Jurkat, Clone E6-1 (cell line): ENCODE results near the gene CABS1.

Experiments used
- DNase-seq: peaks from one replicate; pipeline ENCODE4 v3.0.0-alpha.2; 2011; ENCODE audit warnings: low read depth, low spot score
- H3K4me3 ChIP-seq: 2 replicates; pipeline ENCODE4 v1.5.1; 2011; ENCODE audit warnings: mild to moderate bottlenecking, low read length, control low read depth, moderate library complexity

Gene CABS1

DNA sequence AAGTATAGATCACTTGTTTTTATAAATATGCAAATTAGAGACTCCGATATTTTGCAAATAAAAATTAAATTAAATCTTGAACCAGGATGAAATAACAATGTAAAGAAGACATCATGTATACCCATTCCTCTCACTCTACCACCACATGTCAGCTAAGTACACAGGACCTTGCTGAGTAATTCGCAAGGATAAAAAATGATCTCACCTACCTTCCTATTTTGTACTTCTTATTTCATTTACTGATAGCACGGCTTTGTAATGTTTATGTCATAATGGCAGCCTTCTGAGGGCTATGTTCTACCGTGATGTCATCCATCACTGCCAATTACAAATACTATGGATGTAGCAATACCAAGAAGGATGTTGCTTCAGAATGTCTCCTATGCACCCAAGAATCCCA, 37.2 kb downstream of the CABS1 start:
- DNase-seq: no peak
- H3K4me3 ChIP-seq: no peak overlapping the region

- no peak for DNase-seq
- H3K4me3 ChIP-seq: no peak overlapping the region
These were observed 38.0 kb downstream of the CABS1 start for GRCh38 chr4:70372760-70373159.

DNA sequence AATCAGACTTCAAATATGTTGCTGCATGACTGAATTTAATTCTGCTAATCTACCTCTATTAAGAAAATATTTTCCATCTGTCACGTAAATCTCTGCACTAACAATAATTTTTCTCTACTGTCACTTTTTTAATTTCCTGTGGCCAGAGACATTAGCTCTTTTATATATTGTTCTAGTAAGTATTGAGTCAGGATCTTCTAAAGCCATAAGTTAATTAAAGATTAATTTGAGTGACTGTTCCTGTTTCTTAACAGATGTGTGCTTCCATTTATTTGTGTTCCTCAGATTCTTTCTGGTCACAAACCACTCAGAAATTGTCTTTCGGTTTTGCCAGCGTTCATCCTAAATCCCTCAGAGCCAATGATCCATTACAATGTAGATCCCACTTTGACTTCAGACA, 45.8 kb downstream of the CABS1 start:
- DNase-seq: no peak
- H3K4me3 ChIP-seq: no peak overlapping the region

- H3K4me3 ChIP-seq: no peak within 1 kb of the TSS
- no peak for DNase-seq
These were observed 48.0 kb downstream of the CABS1 start, which contains the start of gene SMR3B for GRCh38 chr4:70382691-70383181. SMR3B (plus strand) TSS chr4:70383131; CDS start chr4:70384511, 1,380 bp downstream.
